Measurements from ENCODE around the gene ACP3. TPM values are rescaled to one million over a fixed set of nuclear protein-coding genes. Genes with fewer than 3 reads are reported as not detected.
"Not testable (repeated sequence)": the region's sequence is repeated elsewhere in the genome, so short reads cannot be mapped to it uniquely, and the experiment has no call there.

ACP3 gene
- polyA plus RNA-seq, 1 donor (not counting 4 experiments of a cell fraction or from before 2014, with no cell fraction given) = 1.3 TPM

- dilution Hi-C loops (cut with MboI; ENCODE audit: extremely low pct_ligation_motif_present, low sequenced_read_pairs) = no loop called here
- no peak overlapping the region for H3K4me2 ChIP-seq (ENCODE audit: control insufficient read depth, extremely low read depth, insufficient read depth, low read depth, low read length)
- no peak for FAIRE-seq
Measured at GRCh38 chr3:132396255-132396654, 79.0 kb downstream of the ACP3 start.

GRCh38 chr3:132396776-132397175, 79.6 kb downstream of the ACP3 start:
- FAIRE-seq; H3K79me2 ChIP-seq (ENCODE audit: control insufficient read depth, insufficient read depth, low read length); H3K4me1 ChIP-seq (ENCODE audit: control insufficient read depth, extremely low read depth, insufficient read depth, low read length); H3K36me3 ChIP-seq (ENCODE audit: control insufficient read depth in 2 of 2, extremely low read depth in 1 of 2, insufficient read depth in 2 of 2, low read length in 2 of 2); dilution Hi-C loops (cut with MboI; ENCODE audit: extremely low pct_ligation_motif_present, low sequenced_read_pairs); DNase-seq (ENCODE audit: low read depth, low spot score); H3K9ac ChIP-seq (ENCODE audit: control insufficient read depth, extremely low read depth, insufficient read depth, low read length); H4K20me1 ChIP-seq (ENCODE audit: control insufficient read depth, extremely low read depth, insufficient read depth, low read length); H3K27ac ChIP-seq (ENCODE audit: control insufficient read depth, insufficient read depth, low read length); H3K4me3 ChIP-seq (ENCODE audit: control insufficient read depth in 2 of 3, extremely low read depth in 1 of 3, insufficient read depth in 2 of 3, low read depth in 1 of 3, low read length in 3 of 3); H3K9me3 ChIP-seq (ENCODE audit: control insufficient read depth, low read depth, low read length); H3K4me2 ChIP-seq (ENCODE audit: control insufficient read depth, extremely low read depth, insufficient read depth, low read depth, low read length); H3K9me1 ChIP-seq (ENCODE audit: control insufficient read depth, extremely low read depth, insufficient read depth, low read length); H2AFZ ChIP-seq (ENCODE audit: control insufficient read depth, low read length); H3K27me3 ChIP-seq (ENCODE audit: control insufficient read depth, extremely low read depth, insufficient read depth, low read length): not testable (repeated sequence)

More at GRCh38 chr3:132396255-132396654, 79.0 kb downstream of the ACP3 start:
- Histone ChIP-seq H3K9ac (ENCODE audit: control insufficient read depth, extremely low read depth, insufficient read depth, low read length) (no peak overlapping the region), H2AFZ (ENCODE audit: control insufficient read depth, low read length) (no peak overlapping the region), H3K4me1 (ENCODE audit: control insufficient read depth, extremely low read depth, insufficient read depth, low read length) (no peaks in the 10 kb centered on the region), H3K4me3 (ENCODE audit: control insufficient read depth in 2 of 3, extremely low read depth in 1 of 3, insufficient read depth in 2 of 3, low read depth in 1 of 3, low read length in 3 of 3) (no peak overlapping the region), H4K20me1 (ENCODE audit: control insufficient read depth, extremely low read depth, insufficient read depth, low read length) (no peaks in the 10 kb centered on the region), H3K27ac (ENCODE audit: control insufficient read depth, insufficient read depth, low read length) (no peak overlapping the region), H3K79me2 (ENCODE audit: control insufficient read depth, insufficient read depth, low read length) (no peaks in the 10 kb centered on the region), H3K9me3 (ENCODE audit: control insufficient read depth, low read depth, low read length) (no peaks in the 10 kb centered on the region), H3K9me1 (ENCODE audit: control insufficient read depth, extremely low read depth, insufficient read depth, low read length) (no peaks in the 10 kb centered on the region), H3K27me3 (ENCODE audit: control insufficient read depth, extremely low read depth, insufficient read depth, low read length) (no peaks in the 10 kb centered on the region), H3K36me3 (ENCODE audit: control insufficient read depth in 2 of 2, extremely low read depth in 1 of 2, insufficient read depth in 2 of 2, low read length in 2 of 2) (no peaks in the 10 kb centered on the region)
- TF ChIP-seq CTCF (optimal IDR thresholded peaks at IDR 0.05 in 1 of 3, IDR thresholded peaks at IDR 0.05 in 1 of 3, conservative IDR thresholded peaks at IDR 0.05 in 1 of 3; ENCODE audit: extremely low read depth in 1 of 3, insufficient read depth in 2 of 3, low read length in 3 of 3) = no peak
- TF ChIP-seq EZH2 (IDR thresholded peaks at IDR 0.05; ENCODE audit: low read length) = no peak
- DNase-seq (ENCODE audit: low read depth, low spot score) = no peak

All from keratinocyte (primary cell).